Skin of body (tissue), 2 donors: ENCODE results near the gene ARMC6. TPM values are rescaled to one million over a fixed set of nuclear protein-coding genes. Genes with fewer than 3 reads are reported as not detected.

Source experiments
- DNase-seq: peaks from one replicate; lab custom pipeline; 2025; lab: John Stamatoyannopoulos, UW
- total RNA-seq: library from RNA; depleted of rRNA; stranded (reverse); fragments of >200 nt; gene quantifications from one replicate; pipeline ENCODE4 v1.2.3, GENCODE V29; 2014

Gene ARMC6
- total RNA-seq, 1 donor from 2014 or later = 15.5 TPM

DNA sequence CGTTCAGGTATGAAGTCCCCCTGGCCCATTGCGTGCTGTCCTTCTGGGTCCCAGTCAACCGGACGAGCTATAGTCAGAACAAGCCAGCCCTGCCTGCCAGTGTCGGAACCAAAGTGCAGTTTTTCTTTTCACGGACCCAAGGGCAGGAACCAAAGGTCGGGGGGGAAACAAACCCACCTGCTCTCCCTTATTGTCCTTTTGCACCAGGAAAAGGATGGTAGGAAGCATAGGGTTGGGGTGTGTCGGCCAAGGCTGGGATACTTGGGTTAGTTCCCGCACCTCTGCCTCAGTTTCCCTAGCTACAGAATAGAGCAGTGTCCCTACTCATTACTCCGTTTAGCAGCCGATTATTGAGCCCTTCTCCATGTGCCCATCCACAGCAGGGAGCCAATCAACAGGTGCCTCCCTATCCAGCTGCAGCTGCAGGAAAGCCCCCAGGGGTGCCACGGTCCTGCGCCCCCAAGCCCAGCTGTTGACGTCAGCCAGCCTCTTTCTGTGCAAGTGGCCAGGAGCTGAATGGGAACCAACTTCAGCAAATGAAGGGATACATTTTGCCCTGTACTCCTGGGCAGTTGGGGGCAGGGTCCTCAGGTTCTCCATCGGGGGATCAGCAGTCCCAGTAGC lies 21.0 kb downstream of the ARMC6 start:
- no peak for DNase-seq

DNA sequence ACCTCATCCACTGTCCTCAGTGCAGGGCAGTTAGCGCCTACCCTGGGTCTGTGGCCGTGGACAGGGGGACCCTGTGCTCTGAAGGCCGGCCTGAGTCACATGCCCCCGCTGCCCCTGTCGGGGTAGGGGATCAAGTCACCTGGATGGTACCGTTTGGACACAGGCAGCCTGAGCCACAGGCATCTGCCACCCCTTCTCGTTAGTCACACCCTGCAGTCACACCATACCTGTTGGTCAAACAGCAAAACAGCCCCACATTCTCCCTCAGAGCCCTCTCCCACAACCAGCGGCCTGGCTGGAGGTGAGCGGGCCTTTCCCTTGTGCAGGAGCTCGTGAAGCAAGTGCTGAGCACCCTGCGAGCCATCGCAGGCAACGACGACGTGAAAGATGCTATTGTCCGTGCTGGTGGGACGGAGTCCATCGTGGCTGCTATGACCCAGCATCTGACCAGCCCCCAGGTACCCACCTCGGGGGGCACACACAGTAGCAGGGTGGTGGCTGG lies 21.6 kb downstream of the ARMC6 start:
- no peak for DNase-seq

DNA sequence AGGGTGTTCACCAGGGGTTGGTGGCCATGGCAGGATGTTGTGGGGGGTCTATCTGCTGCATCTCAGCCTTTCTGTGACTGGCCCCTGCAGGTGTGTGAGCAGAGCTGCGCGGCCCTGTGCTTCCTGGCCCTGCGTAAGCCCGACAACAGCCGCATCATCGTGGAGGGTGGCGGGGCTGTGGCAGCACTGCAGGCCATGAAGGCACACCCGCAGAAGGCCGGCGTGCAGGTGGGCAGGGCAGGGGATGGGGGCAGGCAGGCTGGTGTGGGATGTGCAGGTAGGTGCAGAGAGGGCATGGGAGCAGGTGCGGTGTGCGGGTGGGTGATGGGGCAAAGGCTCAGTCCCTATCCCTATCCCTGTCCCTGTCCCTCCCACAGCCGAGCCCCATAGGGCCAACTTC lies 22.3 kb downstream of the ARMC6 start:
- no peak for DNase-seq

DNA sequence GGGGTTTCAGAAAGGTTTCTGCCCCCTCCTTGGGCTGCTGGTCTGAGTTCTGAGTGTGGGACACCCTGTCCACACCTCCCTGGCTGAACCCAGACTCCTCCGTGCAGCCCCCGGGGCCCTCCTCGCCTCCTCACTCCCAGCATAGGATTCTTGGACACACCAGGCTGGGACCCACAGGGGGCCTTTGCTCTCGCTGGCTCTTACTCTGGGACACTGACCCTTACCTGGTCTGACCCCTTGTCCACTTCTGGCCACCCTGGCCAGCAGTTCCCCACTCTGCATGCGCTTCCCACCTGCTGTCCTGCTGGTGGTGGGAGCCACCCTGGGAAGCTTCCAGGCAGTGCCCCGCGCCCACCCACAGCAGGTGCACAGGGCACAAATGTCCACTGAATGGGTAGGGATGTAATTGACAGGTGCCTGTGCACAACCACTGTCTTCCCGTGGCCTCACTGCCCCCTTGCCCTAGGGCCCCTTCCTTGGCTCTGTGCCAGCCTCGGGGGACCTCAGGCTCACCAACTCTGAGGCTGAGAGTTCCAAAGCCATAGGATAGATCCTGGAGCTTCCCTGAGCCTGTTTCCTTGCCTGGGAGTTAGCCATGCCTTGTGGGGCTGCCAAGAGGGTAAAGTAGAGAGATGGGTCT lies 23.4 kb downstream of the ARMC6 start:
- no peak for DNase-seq

DNA sequence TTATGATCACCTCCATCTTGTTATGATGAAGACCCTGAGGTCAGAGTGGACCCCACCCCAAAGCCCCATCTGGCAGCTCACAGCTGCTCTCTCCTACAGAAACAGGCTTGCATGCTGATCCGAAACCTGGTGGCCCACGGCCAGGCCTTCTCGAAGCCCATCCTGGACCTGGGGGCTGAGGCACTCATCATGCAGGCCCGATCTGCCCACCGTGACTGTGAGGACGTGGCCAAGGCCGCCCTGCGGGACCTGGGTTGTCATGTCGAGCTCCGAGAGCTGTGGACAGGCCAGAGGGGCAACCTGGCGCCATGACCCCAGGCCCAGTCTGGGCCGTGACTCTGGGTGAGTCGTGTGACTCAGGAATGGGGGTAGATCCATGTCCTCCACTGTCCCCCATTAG lies 23.9 kb downstream of the ARMC6 start:
- DNase-seq = no peak

DNA sequence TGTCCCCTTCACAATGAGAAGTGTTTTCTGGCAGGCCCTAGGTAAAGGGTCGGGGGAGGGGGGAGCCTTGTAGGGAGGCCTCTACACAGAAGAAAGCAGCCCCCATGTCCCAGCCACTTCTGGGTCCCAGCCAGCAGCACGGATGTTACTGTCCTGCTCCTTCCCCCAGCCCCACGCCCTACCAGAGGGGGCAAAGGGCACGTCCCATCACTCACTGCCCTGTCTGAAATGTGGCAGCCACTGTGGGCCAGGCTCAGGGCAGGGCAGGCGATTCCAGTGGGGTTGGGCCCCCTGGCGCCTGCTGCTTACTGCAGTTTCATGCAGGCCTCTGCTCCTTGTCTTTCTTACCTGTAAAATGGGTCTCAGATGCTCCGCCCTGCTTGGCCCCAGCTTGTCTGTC lies 24.3 kb downstream of the ARMC6 start:
- no peak for DNase-seq

DNA sequence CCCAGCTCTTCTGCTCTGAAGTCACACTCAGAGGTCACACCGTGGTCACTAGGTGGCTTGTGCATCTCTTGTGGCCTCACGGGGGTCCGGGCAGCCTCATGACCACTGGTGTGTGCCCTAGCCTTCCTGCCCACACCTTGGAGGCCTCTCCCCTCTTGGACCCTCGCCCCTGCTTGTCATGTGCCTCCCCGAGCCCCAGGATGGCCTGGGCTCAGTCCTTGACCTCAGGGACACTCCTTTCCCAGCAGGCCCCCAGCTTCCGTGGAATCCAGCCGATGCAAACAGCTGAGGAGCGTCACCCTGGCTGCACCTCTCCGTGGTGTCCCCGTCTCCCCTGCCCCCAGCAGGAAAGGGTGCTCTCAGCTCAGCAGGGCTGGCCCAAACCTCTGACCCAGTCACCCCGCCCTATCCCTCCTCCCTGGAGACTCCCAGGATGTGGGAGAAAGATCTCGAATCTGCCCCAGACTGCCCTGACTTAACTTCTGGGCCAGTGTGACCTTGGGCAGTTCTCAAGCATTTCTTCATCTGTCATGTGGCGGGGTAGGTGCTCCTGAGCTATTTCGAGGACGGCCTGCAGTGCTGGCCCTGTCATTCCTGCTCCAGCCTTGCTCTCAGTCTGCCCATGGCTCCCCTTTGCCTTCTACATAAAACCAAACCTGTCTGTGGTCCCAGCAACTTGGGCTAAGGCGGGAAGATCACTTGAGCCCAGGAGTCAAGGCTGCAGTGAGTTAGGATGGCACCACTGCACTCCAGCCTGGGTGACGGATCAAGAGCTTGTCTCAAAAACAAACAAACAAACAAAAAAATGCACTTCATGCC lies 25.8 kb downstream of the ARMC6 start:
- DNase-seq = no peak

DNA sequence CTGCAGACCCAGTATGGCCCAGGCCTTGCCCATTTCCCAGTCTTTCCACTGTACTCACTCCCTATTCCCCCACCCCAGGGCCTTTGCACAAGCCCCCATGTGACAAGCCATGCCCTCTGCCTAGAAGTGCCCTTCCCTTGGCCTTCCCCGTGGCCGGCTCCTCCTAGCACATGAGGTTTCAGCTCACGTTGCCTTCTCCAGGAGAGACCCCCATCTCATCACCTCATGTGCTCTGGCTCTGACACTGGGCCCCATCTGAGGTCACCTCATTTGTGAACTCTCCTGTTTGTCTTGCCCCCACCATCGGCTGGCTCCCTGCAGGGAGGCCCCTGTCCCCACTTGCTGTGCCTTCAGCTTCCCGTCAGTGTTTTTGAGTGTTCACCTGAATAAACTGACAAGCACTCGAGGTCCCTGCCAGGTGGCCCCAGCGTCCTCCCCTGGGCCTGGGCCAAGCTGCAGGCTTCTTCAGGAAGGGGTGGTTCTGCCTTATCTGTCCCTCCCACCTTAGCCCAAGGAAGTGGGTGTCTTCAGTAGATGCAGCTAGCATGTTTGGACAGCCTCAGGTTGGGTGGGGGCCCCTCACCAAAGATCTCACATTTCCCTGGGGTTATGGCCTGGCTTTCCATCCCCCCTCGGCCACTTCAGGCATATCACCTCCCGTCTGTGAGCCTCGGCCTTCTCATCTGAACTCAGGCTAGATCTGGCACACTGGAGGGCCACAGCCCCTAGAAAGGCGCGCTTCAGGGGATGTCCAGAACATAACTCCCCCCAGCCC lies 26.6 kb downstream of the ARMC6 start:
- DNase-seq = no peak

DNA sequence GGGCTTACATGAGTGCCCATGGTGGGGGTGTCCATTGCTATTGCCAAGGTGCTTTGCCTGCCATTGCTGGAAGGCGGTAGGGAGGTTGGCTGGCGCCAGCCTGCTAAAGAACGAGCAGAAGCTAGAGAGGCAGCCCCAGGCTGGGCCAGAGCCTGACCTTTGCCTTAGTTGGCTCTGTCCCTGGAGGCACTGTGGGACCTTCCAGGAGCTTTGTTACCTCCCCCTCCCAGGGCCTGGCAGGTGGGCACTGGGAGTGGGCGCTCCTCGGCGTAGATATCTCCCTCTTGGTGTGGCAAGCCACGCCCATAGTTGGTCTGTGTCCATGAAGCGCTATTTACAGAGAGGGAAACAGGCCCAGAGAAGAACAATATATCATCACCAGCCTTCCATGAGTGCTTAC lies 28.1 kb downstream of the ARMC6 start:
- no peak for DNase-seq

DNA sequence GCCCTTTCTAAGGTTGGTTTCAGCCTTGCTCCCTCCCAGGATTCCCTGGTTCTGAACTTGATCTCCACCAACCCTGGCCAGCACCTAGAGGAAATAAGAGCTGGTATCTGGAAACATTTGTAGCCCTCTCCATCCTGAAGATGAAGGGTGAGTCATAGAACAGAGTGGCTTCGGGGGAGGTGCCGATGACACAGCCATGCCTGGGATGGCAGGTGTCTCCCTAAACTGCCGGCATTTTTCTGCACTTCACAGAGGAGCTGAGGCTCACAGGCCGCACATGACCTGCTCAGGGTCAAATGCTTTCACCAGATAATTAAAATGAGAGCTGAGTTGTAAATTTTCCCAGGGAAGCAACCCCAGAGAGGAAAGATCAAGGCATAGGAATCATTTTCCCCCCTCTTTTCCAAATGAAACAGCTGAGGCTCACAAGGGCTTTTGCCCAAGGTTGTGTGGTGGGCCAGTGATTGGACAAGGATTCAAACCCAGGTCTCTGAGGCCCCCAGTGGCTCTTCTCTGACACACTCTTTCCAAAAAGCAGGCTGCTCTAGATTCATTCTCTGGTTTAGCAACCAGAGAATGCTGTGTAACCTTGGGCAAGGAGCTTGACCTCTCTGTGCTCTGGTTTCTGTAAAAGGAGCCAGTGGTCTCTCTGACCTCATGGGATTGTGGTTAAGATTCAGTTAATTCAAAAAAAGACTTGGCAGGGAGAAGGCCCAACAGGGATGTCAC lies 29.2 kb downstream of the ARMC6 start:
- no peak for DNase-seq

DNA sequence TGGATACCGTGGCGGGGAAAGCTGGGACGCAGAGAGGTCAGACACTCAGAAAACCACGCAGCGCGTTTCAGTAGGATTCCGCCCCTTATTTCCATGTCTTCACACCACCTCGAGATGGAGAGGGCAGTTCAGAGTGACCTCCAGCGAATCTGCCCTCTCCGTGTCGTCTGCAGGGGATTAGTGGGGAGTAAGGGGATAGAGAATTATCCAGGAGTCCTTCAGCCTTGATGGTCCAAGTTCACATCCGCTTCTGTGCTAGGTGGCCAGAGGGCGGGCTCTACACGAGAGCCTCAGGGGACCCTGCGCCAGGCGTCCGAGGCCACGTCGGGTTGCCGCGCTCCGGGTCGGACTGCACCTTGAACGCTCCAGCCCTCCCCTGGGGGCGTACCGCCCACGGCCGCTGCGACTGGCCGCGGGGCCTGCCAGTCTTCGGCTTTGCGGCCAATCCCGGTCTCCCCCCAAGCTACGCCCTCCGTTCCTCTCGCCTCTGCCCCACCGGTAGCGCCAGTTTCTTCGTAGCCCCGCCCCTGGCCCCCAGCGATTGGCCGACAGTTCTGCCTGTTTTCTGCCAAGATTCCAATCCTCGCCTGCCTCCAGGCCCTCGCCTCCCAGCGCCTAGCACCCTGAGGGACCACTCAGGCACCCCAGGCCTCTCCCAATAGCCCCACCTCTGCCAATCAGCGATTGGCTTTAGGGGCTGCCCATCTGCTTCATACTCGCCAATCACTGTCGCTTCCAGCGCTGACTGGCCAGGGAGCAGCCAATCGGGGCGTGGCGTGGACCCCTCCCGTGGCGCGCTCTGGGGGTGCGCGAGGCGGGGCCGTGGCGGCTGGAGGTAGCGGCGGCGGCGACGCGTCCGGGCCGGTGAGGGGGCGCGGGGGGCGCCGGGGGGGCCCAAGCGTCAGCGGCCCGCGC lies 30.0 kb downstream of the ARMC6 start, which contains the start of gene SLC25A42:
Gene SLC25A42, plus strand, starts transcription at position 812 of the 915 bp plus-strand sequence. CDS start 32,131 bp downstream, outside the sequence.
- peak; percentile 100 for DNase-seq

DNA sequence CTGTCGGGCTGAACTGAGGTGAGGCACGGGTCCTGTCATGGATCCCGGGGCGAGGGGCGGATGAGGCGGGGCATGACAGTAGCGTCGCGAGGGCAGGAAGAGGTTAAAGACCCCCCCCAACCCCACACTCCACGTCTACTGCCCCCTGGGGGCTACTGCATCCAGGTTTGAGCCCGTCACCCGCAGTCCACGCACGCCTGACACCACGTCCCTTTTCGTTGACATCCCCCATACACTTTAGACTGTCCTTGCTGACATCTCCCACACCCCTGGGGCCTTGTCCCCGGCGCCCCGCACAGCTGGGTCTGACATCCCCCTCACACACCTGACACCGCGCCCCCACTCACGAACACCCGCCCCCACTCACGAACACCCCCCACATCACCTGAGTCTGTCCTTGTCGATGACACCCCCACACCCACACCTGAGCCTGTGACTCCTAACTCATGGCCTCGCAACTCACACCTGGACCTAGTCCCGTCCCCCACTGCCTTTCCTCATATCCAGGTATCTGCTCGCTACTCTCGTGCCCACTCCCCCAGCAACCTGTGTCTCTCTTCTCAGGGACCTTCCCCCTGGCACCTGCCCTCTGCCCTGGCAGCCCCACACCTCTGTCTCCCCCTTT lies 30.8 kb downstream of the ARMC6 start:
- DNase-seq = no peak

DNA sequence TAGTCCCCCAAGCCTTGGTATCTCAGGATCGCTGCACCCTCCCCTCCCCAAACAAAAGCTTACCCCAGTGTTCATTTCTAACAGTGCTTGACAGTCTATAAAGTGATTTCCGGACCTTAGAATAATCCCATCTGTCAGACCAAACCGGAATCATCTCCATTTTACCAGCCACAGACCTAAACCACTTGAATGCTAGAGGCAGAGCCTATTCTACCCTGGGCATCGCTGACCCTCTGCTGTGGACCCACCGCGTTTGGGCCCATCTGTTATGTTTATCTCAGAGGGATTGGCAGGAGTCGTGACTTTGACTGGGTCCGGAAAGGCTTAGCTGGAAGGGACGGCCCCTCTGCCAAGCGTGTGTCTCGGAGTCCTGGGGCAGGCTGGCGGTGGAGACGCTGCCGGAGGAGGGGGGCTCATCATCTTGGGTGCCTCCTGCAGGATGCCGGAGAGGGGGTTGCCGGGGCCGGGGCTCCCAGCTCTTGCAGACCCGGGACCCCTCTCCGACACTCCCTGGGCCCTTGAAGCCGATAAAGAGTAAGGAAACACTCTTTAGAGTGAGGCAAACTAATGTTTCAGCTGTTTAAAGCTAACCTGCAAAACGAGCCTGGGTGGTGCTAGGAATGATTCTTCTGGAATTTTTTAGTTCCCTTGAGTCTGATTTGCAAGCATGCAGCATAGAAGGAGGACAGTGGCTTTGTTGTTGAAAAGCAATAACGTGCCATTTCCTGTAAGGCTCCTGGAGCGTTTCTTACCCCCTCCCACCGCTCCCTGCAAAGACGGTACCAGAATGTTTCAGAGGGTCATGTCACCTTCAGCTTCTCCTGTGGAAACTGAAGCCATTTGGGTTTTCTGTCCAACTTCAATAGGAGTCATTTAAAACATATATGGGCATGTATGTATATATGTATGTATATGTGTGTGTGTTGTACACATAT lies 31.7 kb downstream of the ARMC6 start:
- no peak for DNase-seq

DNA sequence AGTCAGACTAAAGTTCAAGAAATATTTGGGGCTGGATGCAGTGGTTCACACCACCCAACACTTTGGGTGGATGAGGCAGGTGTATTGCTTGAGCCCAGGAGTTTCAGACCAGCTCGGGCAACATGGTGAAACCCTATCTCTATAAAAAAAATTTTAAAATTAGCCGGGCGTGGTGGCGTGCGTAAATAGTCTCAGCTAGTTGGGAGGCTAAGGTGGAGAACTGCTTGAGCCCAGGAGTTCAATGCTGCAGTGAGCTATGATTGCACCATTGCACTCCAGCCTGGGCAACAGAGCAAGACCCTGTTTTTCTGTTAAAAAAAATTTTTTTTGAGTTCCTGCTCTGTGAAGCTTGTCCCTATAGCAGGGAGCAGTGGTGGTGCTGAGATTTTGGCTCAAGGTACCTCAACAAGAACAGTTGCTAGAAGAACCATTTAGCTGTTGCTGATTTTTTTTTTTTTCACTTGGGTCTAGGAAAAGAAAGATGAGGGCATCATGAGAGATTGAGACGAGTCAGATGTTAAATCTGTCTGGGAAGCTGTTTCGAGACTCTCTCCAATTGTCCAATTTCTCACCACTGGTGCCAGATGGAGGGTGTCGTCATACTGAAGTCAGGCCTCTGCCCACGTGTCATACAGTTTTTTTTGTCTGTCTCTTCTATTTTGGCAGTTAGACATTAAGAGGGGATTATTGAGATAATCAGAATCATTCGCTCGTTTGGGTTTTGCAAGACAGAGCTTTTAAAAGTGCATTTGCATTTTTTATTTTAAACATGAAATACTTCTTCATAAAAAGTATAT lies 34.1 kb downstream of the ARMC6 start:
- DNase-seq = peak; percentile 82

DNA sequence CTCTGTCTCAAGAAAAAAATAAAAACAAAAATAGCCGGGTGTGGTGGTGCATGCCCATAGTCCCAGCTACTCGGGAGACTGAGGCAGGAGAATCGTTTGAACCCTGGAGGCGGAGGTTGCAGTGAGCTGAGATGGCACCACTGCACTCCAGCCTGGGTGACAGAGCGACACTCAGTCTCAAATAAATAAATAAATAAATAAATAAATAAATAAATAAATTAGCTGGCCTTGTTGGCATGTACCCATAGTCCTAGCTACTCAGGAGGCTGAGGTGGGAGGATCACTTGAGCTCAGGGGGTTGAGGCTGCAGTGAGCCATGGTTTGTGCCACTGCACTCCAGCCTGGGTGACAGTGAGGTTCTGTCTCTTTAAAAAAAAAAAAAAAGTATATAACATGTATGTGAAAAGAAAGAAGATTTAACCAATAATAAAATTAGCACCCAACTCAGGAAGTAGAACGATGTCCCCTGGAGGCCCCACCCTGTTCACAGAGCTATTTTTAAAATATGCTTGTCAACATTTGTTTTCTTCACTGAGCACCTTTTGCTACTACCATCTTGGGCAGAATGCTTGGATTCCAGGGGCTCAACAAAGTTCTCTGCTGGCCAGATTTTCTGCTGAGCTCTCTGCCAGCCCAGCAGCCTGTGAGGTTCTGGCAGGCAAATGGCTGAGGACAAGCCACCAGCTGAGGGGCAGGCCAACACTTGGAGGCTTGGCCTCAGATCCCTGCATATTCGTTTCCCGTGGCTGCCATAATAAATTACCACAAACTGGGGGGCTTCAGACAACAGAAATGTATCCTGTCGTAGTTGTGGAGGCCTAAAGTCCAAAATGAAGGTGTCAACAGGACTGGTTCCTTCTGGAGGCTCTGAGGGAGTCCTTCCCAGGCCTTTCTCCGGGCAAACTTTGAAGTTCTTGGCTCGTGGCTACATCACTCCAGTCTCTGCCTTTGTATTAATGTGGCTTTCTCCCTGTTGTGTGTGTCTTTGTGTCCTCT lies 35.6 kb downstream of the ARMC6 start:
- DNase-seq = no peak

DNA sequence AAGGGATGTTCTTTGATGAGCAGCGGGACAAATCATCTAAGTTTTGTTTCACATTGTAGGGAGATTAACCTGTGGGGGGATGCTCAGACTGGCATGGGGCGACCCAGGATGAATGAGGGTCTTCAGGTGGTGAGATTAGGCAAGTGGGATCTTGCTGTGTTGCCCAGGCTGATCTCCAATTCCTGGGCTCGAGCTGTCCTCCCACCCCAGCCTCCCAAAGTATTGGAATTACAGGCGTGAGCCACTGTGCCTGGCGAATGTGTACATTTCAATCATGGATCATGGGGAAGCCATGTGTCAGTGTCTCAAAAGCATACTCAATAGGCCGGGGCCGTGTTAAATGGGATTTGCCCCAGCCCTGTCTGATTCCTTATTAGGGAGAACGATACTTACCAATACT lies 38.5 kb downstream of the ARMC6 start:
- no peak for DNase-seq
